Activated CD8-positive, alpha-beta T cell treated with anti-CD3 and anti-CD28 coated beads, Interleukin-2, amount 10 ng/mL, durations not matched to agents 7 days and 5 days (primary cell): ENCODE data around the gene ABCB8. TPM values are rescaled to one million over a fixed set of nuclear protein-coding genes. Genes with fewer than 3 reads are reported as not detected.
A peak's percentile ranks its signal among the peaks of the same experiment; 100 is the strongest.

ENCODE experiments used
- ATAC-seq: fragments of 150-1000 bp; cut with Tn5 transposase; one replicate; pipeline ENCODE4 v1.10.0; 2021; ENCODE audit warnings: moderate library complexity
- CTCF ChIA-PET: fragments of 350-600 bp; sonication (Branson Sonifier 250); formaldehyde crosslinking; loops from one replicate; lab custom pipeline; 2021; ENCODE audit warnings: antibody characterized with exemption; lab: Charles Lee
- POLR2A ChIA-PET: fragments of 350-600 bp; sonication (Branson Sonifier 250); formaldehyde crosslinking; loops from one replicate; lab custom pipeline; 2021; ENCODE audit warnings: antibody characterized with exemption; lab: Charles Lee
- DNase-seq: peaks from one replicate; pipeline ENCODE4 v3.0.0-alpha.2; 2020
- H3K27ac Mint-ChIP-seq: one replicate; pipeline ENCODE4 v1.8.0; 2021; ENCODE audit warnings: mild to moderate bottlenecking, mixed read lengths
- H3K27me3 Mint-ChIP-seq: one replicate; pipeline ENCODE4 v1.8.0; 2021; ENCODE audit warnings: low read depth, mixed read lengths
- H3K36me3 Mint-ChIP-seq: one replicate; pipeline ENCODE4 v1.8.0; 2021; ENCODE audit warnings: low read depth, mixed read lengths
- H3K4me1 Mint-ChIP-seq: one replicate; pipeline ENCODE4 v1.8.0; 2021; ENCODE audit warnings: low read depth, mixed read lengths
- H3K4me3 Mint-ChIP-seq: one replicate; pipeline ENCODE4 v1.8.0; 2021; ENCODE audit warnings: mild to moderate bottlenecking, mixed read lengths
- H3K9me3 Mint-ChIP-seq: one replicate; pipeline ENCODE4 v1.8.0; 2022; ENCODE audit warnings: mixed read lengths; ENCODE audit not compliant: insufficient read depth
- total RNA-seq, 2 experiments: library from RNA; stranded (reverse); gene quantifications; one replicate each; pipeline ENCODE4 v1.2.3, GENCODE V29; 2021

The ABCB8 gene
- total RNA-seq, 2 experiments from 2014 or later = 48.0 to 49.5 TPM

- CTCF ChIA-PET = no interaction called here
Observed at GRCh38 chr7:151048911-151049463, 20.7 kb downstream of the ABCB8 start.

GRCh38 chr7:151051108-151051507 lies 22.9 kb downstream of the ABCB8 start:
- no peak overlapping the region for H3K27ac Mint-ChIP-seq
- POLR2A ChIA-PET = no interaction called here
- peaks cover 6% of the 10 kb centered on the region for H3K36me3 Mint-ChIP-seq
- ATAC-seq = peak; percentile 75
- H3K9me3 Mint-ChIP-seq = no peaks in the 10 kb centered on the region
- DNase-seq = peak; percentile 76
- peaks cover 12% of the 10 kb centered on the region for H3K27me3 Mint-ChIP-seq
- CTCF ChIA-PET = interaction anchor here (1.3 kb wide), 1 partner anchor 59 kb away, joined by 3 read pairs; no protein-coding TSS in a partner anchor
- H3K4me3 Mint-ChIP-seq = no peak overlapping the region
- peaks cover 23% of the 10 kb centered on the region for H3K4me1 Mint-ChIP-seq

More at GRCh38 chr7:151048911-151049463, 20.7 kb downstream of the ABCB8 start:
- Mint-ChIP-seq H3K27ac (no peak overlapping the region), H3K4me3 (no peak overlapping the region), H3K27me3 (peaks cover 12% of the 10 kb centered on the region), H3K9me3 (no peaks in the 10 kb centered on the region), H3K36me3 (peaks cover 3% of the 10 kb centered on the region), H3K4me1 (peaks cover 21% of the 10 kb centered on the region)
- POLR2A ChIA-PET = interaction anchor here (0.6 to 1.5 kb wide), 2 partner anchors 56 to 1677 kb away, joined by 3 read pairs; no protein-coding TSS in a partner anchor
- no peak for DNase-seq
- no peak for ATAC-seq

GRCh38 chr7:151053096-151053495 lies 24.8 kb downstream of the ABCB8 start:
- ChIA-PET POLR2A (no interaction called here), CTCF (no interaction called here)
- Mint-ChIP-seq H3K4me1 (peaks cover 36% of the 10 kb centered on the region), H3K27me3 (peaks cover 12% of the 10 kb centered on the region), H3K9me3 (no peaks in the 10 kb centered on the region), H3K27ac (no peak overlapping the region), H3K36me3 (peaks cover 6% of the 10 kb centered on the region), H3K4me3 (no peak overlapping the region)
- no peak for DNase-seq
- ATAC-seq = no peak

GRCh38 chr7:151053751-151054150 lies 25.5 kb downstream of the ABCB8 start:
- Mint-ChIP-seq H3K36me3 (peaks cover 6% of the 10 kb centered on the region), H3K4me1 (peaks cover 42% of the 10 kb centered on the region), H3K4me3 (no peak overlapping the region), H3K9me3 (no peaks in the 10 kb centered on the region), H3K27ac (no peak overlapping the region), H3K27me3 (peaks cover 12% of the 10 kb centered on the region)
- ATAC-seq (no peak), DNase-seq (no peak)
- POLR2A ChIA-PET = no interaction called here
- CTCF ChIA-PET = no interaction called here

- ATAC-seq (no peak), DNase-seq (no peak)
- Mint-ChIP-seq H3K27me3 (peaks cover 3% of the 10 kb centered on the region), H3K9me3 (no peaks in the 10 kb centered on the region), H3K4me3 (peak overlapping the region; percentile 94), H3K4me1 (peaks cover 52% of the 10 kb centered on the region), H3K36me3 (peaks cover 6% of the 10 kb centered on the region), H3K27ac (no peak overlapping the region)
- CTCF ChIA-PET = interaction anchor here (1.0 kb wide), 1 partner anchor 54 kb away, joined by 5 read pairs; no protein-coding TSS in a partner anchor
- POLR2A ChIA-PET = no interaction called here
Observed at GRCh38 chr7:151056283-151056665, 28.0 kb downstream of the ABCB8 start.

- DNase-seq (no peak), ATAC-seq (no peak)
- H3K4me3 Mint-ChIP-seq = peak overlapping the region; percentile 94
- H3K27ac Mint-ChIP-seq = peak overlapping the region; percentile 81
- ChIA-PET CTCF (no interaction called here), POLR2A (no interaction called here)
- peaks cover 3% of the 10 kb centered on the region for H3K27me3 Mint-ChIP-seq
- H3K4me1 Mint-ChIP-seq = peaks cover 54% of the 10 kb centered on the region
- no peaks in the 10 kb centered on the region for H3K9me3 Mint-ChIP-seq
- H3K36me3 Mint-ChIP-seq = peaks cover 12% of the 10 kb centered on the region
Observed at GRCh38 chr7:151056666-151057505, 28.6 kb downstream of the ABCB8 start.

- CTCF ChIA-PET = no interaction called here
- no peaks in the 10 kb centered on the region for H3K9me3 Mint-ChIP-seq
Observed at GRCh38 chr7:151057506-151057988, 29.3 kb downstream of the ABCB8 start, which contains the start of gene CDK5. CDK5 (minus strand) TSS chr7:151057897; CDS start chr7:151057848, 49 bp downstream.

GRCh38 chr7:151057989-151058780 lies 29.9 kb downstream of the ABCB8 start:
- POLR2A ChIA-PET = interaction anchor here (1.0 to 1.6 kb wide), 6 partner anchors 10 to 44 kb away, joined by 3 to 5 read pairs (median 4); partner anchors contain the start of genes ABCB8, FASTK and TMUB1
- DNase-seq (peak; percentile 99), ATAC-seq (peak; percentile 92)
- Mint-ChIP-seq H3K4me1 (peaks cover 48% of the 10 kb centered on the region), H3K27ac (peak overlapping the region; percentile 93), H3K4me3 (peak overlapping the region; percentile 94), H3K36me3 (peaks cover 11% of the 10 kb centered on the region), H3K27me3 (no peaks in the 10 kb centered on the region), H3K9me3 (no peaks in the 10 kb centered on the region)
- CTCF ChIA-PET = interaction anchor here (0.6 to 1.7 kb wide), 7 partner anchors 26 to 430 kb away, joined by 3 to 5 read pairs (median 3); partner anchors contain the start of gene ABCB8

More at GRCh38 chr7:151057506-151057988, 29.3 kb downstream of the ABCB8 start, which contains the start of gene CDK5:
- POLR2A ChIA-PET = no interaction called here
- Mint-ChIP-seq H3K36me3 (peaks cover 12% of the 10 kb centered on the region), H3K27me3 (peaks cover 2% of the 10 kb centered on the region), H3K27ac (peak within 1 kb of the TSS; percentile 93), H3K4me1 (peaks cover 54% of the 10 kb centered on the region), H3K4me3 (peak within 1 kb of the TSS; percentile 94)
- DNase-seq (no peak), ATAC-seq (peak; percentile 6)

GRCh38 chr7:151058781-151059366 lies 30.6 kb downstream of the ABCB8 start:
- POLR2A ChIA-PET = interaction anchor here (1.0 to 1.6 kb wide), 6 partner anchors 9 to 45 kb away, joined by 3 to 5 read pairs (median 4); partner anchors contain the start of genes ABCB8, FASTK and TMUB1
- ATAC-seq (peak; percentile 6), DNase-seq (peak; percentile 40)
- CTCF ChIA-PET = interaction anchor here (0.6 to 1.7 kb wide), 7 partner anchors 26 to 429 kb away, joined by 3 to 5 read pairs (median 3); partner anchors contain the start of gene ABCB8
- peak overlapping the region; percentile 93 for H3K27ac Mint-ChIP-seq
- no peaks in the 10 kb centered on the region for H3K9me3 Mint-ChIP-seq
- H3K36me3 Mint-ChIP-seq = peaks cover 15% of the 10 kb centered on the region
- H3K4me1 Mint-ChIP-seq = peaks cover 44% of the 10 kb centered on the region
- H3K4me3 Mint-ChIP-seq = peak overlapping the region; percentile 94
- no peaks in the 10 kb centered on the region for H3K27me3 Mint-ChIP-seq

GRCh38 chr7:151059367-151060112 lies 31.3 kb downstream of the ABCB8 start, which contains the start of gene SLC4A2:
SLC4A2 (plus strand) TSS chr7:151059589; CDS start chr7:151061988, 2,399 bp downstream.
- H3K4me1 Mint-ChIP-seq = peaks cover 43% of the 10 kb centered on the region
- H3K27ac Mint-ChIP-seq = peak within 1 kb of the TSS; percentile 93
- peak; percentile 70 for DNase-seq
- CTCF ChIA-PET = interaction anchor here (1.2 to 1.7 kb wide), 5 partner anchors 31 to 86 kb away, joined by 3 to 5 read pairs (median 3); partner anchors contain the start of gene ABCB8
- peak; percentile 16 for ATAC-seq
- peaks cover 14% of the 10 kb centered on the region for H3K36me3 Mint-ChIP-seq
- H3K4me3 Mint-ChIP-seq = peak within 1 kb of the TSS; percentile 94
- H3K9me3 Mint-ChIP-seq = no peaks in the 10 kb centered on the region
- no peaks in the 10 kb centered on the region for H3K27me3 Mint-ChIP-seq
- POLR2A ChIA-PET = interaction anchor here (1.0 to 2.0 kb wide), 5 partner anchors 14 to 45 kb away, joined by 3 to 6 read pairs (median 5); partner anchors contain the start of genes ABCB8 and FASTK
